HG03045 (cell line): Measurements from ENCODE around the gene SLIT3.
"Not testable (repeated sequence)": the region's sequence is repeated elsewhere in the genome, so short reads cannot be mapped to it uniquely, and the experiment has no call there.

Experiments used
- ATAC-seq: cut with Tn5 transposase; IDR thresholded peaks from one replicate; pipeline ENCODE4 v1.9.1; 2021; ENCODE audit warnings: mild to moderate bottlenecking, moderate library complexity; ENCODE audit not compliant: unreplicated experiment

SLIT3 gene

GRCh38 chr5:169115461-169116124 lies 185.3 kb downstream of the SLIT3 start:
- ATAC-seq = no peak

- no peak for ATAC-seq
Observed at GRCh38 chr5:169114466-169115065, 186.4 kb downstream of the SLIT3 start.

- no peak for ATAC-seq
Observed at GRCh38 chr5:169112016-169112415, 188.9 kb downstream of the SLIT3 start.

GRCh38 chr5:169106911-169107706 lies 193.8 kb downstream of the SLIT3 start:
- no peak for ATAC-seq

- ATAC-seq = not testable (repeated sequence)
Observed at GRCh38 chr5:169105582-169105981, 195.4 kb downstream of the SLIT3 start.

GRCh38 chr5:169104937-169105494 lies 195.9 kb downstream of the SLIT3 start:
- ATAC-seq = no peak

GRCh38 chr5:169103586-169104181 lies 197.3 kb downstream of the SLIT3 start:
- no peak for ATAC-seq

- no peak for ATAC-seq
Observed at GRCh38 chr5:169101966-169102365, 199.0 kb downstream of the SLIT3 start.

- no peak for ATAC-seq
Observed at GRCh38 chr5:169100735-169101075, 200.2 kb downstream of the SLIT3 start.

GRCh38 chr5:169099801-169100734 lies 200.9 kb downstream of the SLIT3 start:
- no peak for ATAC-seq

- ATAC-seq = no peak
Observed at GRCh38 chr5:169098331-169099121, 202.4 kb downstream of the SLIT3 start.

GRCh38 chr5:169097374-169098326 lies 203.3 kb downstream of the SLIT3 start:
- ATAC-seq = no peak

- ATAC-seq = no peak
Observed at GRCh38 chr5:169095976-169096375, 205.0 kb downstream of the SLIT3 start.

GRCh38 chr5:169095410-169095960 lies 205.5 kb downstream of the SLIT3 start:
- no peak for ATAC-seq

- no peak for ATAC-seq
Observed at GRCh38 chr5:169094586-169095409, 206.1 kb downstream of the SLIT3 start.

- ATAC-seq = no peak
Observed at GRCh38 chr5:169091396-169091980, 209.5 kb downstream of the SLIT3 start.

GRCh38 chr5:169089343-169089742 lies 211.6 kb downstream of the SLIT3 start:
- ATAC-seq = no peak
